ENCODE results near the gene JMJD8.

Gene JMJD8

DNA sequence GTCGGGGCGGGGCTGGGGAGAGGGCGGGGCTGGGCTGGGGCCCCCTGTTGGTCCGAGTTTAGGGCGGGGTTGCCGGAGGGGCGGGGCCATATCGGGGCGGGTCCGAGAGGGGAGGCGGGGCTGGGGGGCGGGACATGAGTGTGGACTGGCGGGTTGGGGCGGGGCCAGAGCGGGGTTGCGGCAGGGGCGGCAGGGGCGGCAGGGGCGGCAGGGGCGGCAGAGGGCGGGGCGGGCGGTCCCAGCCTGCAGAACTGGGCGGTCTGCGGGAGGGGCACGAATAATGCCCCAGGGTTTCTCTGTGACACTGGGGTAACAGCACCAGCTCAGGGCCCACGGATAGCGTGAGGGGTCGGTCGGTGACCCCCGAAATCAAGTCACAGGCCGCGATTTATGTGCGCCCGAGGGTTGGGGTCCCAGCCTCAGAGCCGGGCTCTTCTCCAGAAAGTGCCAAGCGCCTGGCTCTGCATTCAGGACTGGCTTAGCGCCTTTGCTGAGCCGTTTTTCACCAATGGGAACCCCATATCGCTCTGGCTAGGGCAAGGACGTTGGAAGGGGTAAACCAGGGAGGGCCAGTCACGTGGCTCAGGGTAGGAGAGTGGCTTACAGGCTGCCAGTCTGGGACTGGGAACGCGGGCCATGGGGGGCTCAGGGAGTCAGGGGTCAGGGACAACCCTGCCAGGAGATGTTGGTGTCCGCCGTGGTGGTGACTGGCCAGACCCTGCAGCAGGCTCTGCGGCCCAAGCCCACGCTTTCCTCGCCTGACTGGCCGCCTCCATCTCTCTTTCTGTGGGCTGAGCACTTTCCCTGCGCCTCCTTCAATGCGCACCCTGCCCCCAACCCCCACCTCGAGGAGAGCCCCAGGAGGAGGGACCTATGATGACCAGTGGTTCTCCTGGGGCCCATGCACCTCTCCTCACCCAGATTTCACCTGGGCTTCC is 46.8 kb downstream of the JMJD8 start:
- peak in 1 of 2 experiments; percentile 59 for DNase-seq

DNA sequence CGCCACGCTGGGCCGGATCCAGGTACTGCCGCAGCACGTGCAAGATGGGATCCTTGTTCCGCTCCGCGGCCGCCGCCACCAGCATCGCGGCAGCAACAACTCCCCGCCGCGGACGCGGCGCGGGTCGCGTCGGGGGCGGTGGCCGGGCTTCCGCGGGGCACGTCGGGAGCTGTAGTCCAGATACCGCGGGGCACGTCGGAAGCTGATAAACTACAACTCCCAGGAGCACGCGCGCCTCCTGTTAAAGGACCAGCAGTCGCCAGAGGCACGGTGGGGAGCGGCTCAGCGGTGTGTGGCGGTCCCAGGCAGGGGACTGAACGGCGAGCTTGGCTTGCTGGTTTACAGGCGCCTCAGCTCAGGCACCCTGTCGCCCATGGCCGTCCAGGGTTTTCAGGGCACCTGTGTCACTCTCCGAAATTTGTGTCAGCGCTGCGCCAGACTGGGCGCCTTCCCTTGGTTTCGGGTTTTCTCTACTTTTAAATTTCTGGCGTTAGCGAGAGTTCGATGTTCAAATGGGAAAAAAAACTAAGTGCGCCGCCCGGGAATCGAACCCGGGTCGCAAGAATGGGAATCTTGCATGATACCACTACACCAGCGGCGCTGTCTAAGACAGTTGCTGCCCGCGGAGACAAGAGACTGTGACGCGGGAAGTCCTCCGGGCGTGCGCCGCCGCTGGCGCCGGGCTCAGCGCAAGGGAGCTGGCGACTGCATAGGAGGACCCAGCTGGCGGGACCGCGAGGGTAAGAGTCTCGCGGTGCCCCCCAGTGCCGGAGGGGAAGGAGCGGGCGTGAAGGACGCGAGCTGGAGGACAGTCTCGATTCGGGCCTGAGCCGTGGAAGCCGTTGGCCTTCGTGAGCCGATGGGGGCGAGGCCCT is 47.7 kb downstream of the JMJD8 start, which contains the start of gene METTL26:
METTL26 (minus strand) TSS at position 100 of the 875 bp plus-strand sequence; CDS start at position 85, 15 bp downstream.
- DNase-seq: peak; percentile 82 to 94

DNA sequence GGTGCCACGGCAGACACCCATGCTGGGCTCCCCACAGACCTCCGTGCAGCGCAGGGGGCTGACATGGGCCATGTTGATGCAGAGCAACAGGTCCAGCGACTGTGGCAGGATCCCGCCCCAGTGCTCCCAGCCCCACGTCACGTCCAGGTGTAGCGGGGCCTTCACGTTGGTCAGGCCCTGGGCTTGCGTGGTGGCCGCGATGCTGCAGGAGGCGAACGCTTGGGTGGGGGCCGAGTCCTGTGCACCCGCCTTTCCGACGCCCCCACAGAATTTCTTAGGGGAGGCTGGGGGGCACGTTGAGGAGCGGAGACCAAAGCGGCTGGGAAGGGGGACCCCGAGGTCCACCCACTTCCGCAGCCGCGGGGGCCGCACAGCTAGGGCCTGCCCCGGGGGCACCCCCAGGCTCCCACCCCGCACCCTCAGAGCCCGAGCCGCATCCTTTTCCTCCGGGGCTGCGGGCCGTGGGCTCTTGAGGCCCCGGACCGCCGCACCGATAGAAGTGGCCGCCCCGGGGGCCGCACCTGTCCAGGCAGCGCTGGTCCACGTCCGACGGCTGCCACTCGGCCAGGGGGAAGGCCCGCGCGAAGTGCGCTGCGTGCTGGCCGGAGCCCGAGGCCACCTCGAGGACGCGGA is 48.4 kb downstream of the JMJD8 start:
- DNase-seq: no peak

DNA sequence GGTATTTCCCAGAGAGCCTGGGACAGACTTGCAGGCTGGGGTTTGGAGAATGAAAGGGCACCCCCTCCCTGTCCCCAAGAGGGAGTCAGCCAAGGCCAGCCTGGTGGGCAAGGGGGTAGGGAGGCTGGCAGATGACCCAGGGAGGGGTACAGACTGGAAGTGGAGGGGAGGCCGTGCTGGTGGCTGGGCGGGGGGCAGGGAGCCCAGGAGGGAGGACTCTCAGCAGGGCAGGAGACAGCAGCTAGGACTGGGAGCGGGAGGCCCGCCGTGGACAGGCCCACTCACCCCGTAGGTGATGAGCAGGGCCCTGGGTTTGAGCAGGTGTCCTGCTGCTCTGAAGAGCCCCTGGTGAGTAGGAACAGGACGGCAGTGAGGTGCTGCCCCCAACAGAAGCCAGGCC is 49.1 kb downstream of the JMJD8 start:
- DNase-seq: no peak

DNA sequence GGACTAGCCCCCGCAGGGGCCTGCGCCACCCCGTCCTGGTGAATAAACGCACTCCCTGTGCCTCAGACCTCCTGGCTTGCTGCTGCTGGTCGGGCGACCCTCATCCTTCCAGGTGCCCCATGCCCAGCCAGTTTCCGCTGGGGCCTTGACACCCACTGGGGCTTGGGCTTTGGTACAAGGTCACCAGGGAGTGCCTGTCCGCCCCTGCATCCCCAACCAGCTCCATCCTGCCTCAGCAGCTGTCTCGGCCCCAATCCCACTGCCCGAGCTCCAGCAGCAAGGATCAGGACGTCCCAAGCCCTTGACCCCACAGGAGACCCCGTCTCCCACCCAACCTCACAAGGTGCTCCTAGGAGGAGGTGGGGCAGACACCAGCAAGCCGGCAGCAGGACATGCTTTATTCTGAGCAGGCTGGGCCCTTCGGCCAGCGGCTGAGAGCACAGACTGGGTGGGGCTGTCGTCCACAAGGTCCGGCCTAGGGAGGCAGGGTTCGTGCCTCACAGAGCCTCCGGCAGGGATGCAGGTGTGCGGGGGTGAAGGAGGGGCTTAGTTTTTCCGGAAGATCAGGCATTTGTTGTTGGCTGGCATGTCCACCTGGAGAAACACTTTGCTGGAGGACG is 50.0 kb downstream of the JMJD8 start:
- no peak for DNase-seq

DNA sequence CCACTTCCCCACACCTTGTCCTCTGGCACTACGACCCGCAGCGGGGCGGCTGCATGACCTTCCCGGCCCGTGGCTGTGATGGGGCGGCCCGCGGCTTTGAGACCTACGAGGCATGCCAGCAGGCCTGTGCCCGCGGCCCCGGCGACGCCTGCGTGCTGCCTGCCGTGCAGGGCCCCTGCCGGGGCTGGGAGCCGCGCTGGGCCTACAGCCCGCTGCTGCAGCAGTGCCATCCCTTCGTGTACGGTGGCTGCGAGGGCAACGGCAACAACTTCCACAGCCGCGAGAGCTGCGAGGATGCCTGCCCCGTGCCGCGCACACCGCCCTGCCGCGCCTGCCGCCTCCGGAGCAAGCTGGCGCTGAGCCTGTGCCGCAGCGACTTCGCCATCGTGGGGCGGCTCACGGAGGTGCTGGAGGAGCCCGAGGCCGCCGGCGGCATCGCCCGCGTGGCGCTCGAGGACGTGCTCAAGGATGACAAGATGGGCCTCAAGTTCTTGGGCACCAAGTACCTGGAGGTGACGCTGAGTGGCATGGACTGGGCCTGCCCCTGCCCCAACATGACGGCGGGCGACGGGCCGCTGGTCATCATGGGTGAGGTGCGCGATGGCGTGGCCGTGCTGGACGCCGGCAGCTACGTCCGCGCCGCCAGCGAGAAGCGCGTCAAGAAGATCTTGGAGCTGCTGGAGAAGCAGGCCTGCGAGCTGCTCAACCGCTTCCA is 50.6 kb downstream of the JMJD8 start:
- DNase-seq: no peak

DNA sequence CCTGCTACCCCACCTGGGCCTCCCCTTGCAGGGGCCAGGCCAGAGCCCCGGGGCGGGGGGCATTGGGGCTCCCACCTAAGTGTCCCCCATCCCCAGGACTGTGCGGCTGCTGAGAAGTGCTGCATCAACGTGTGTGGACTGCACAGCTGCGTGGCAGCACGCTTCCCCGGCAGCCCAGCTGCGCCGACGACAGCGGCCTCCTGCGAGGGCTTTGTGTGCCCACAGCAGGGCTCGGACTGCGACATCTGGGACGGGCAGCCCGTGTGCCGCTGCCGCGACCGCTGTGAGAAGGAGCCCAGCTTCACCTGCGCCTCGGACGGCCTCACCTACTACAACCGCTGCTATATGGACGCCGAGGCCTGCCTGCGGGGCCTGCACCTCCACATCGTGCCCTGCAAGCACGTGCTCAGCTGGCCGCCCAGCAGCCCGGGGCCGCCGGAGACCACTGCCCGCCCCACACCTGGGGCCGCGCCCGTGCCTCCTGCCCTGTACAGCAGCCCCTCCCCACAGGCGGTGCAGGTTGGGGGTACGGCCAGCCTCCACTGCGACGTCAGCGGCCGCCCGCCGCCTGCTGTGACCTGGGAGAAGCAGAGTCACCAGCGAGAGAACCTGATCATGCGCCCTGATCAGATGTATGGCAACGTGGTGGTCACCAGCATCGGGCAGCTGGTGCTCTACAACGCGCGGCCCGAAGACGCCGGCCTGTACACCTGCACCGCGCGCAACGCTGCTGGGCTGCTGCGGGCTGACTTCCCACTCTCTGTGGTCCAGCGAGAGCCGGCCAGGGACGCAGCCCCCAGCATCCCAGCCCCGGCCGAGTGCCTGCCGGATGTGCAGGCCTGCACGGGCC is 51.4 kb downstream of the JMJD8 start:
- DNase-seq: no peak

DNA sequence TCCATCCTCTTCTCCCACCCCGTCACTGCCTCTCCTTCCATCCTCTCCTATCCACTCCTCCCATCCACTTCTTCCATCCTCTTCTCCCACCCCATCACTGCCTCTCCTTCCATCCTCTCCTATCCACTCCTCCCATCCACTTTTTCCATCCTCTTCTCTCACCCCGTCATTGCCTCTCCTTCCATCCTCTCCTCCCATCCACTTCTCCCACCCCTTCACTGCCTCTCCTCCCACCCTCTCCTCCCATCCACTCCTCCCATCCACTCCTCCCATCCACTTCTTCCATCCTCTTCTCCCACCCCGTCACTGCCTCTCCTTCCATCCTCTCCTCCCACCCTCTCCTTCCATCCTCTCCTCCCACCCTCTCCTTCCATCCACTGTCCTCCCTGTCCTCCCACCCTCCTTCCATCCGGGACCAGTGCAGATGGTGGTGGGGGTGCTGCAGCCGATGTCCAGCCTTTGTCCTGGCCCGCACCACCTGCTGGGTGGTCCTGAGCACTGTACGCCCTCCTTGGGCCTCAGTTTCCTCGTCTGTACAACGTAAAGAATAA is 52.3 kb downstream of the JMJD8 start:
- DNase-seq: no peak
